Caco-2 (cell line): ENCODE data around the gene NUDT15. TPM values are rescaled to one million over a fixed set of nuclear protein-coding genes. Genes with fewer than 3 reads are reported as not detected.

Experiments
- BruUV-seq: library from RNA; stranded (reverse); fragments of 400-500 nt; replicated peaks from 2 replicates; lab custom pipeline; 2021; lab: Mats Ljungman, UMichigan
- CTCF ChIA-PET: fragments of 300-600 bp; sonication (Branson Sonifier 250); formaldehyde crosslinking; loops from one replicate; lab custom pipeline; 2022; ENCODE audit warnings: antibody characterized with exemption; lab: Charles Lee
- POLR2A ChIA-PET: fragments of 300-600 bp; sonication (Branson Sonifier 250); formaldehyde crosslinking; loops from one replicate; lab custom pipeline; 2022; ENCODE audit warnings: antibody characterized with exemption; lab: Charles Lee
- DNase-seq, 2 experiments: peaks; one replicate each; pipeline versions ENCODE4 v3.0.0 to v3.0.0-alpha.2; 2020 to 2022
- H3K27me3 ChIP-seq: replicated peaks from 2 replicates; pipeline ENCODE4 v1.6.0; 2011; ENCODE audit warnings: low read length; ENCODE audit not compliant: control insufficient read depth, insufficient read depth
- H3K36me3 ChIP-seq: 2 replicates; pipeline ENCODE4 v1.5.1; 2011; ENCODE audit warnings: low read length; ENCODE audit not compliant: control insufficient read depth, insufficient read depth
- H3K4me1 ChIP-seq: fragments of 250-450 bp; sonication (Bioruptor Pico); 2 replicates; pipeline ENCODE4 v1.5.1; 2020; ENCODE audit warnings: mild to moderate bottlenecking
- H3K4me3 ChIP-seq: 2 replicates; pipeline ENCODE4 v1.5.1; 2011; ENCODE audit warnings: low read depth, mild to moderate bottlenecking, control low read depth, low read length
- H3K9me3 ChIP-seq: fragments of 250-450 bp; sonication (Bioruptor Pico); 2 replicates; pipeline ENCODE4 v1.5.1; 2020; ENCODE audit warnings: mild to moderate bottlenecking, moderate library complexity
- H3K27ac Mint-ChIP-seq: one replicate; pipeline ENCODE4 v1.8.0; 2022; ENCODE audit warnings: mixed read lengths; ENCODE audit not compliant: unreplicated experiment
- H3K27me3 Mint-ChIP-seq: one replicate; pipeline ENCODE4 v1.8.0; 2022; ENCODE audit warnings: mixed read lengths; ENCODE audit not compliant: insufficient read depth, unreplicated experiment
- H3K36me3 Mint-ChIP-seq: one replicate; pipeline ENCODE4 v1.8.0; 2022; ENCODE audit warnings: mild to moderate bottlenecking, mixed read lengths; ENCODE audit not compliant: insufficient read depth, unreplicated experiment
- H3K4me1 Mint-ChIP-seq: one replicate; pipeline ENCODE4 v1.8.0; 2022; ENCODE audit warnings: low read depth, mixed read lengths; ENCODE audit not compliant: unreplicated experiment
- H3K4me3 Mint-ChIP-seq: one replicate; pipeline ENCODE4 v1.8.0; 2022; ENCODE audit warnings: mild to moderate bottlenecking, moderate library complexity, mixed read lengths; ENCODE audit not compliant: unreplicated experiment
- H3K9me3 Mint-ChIP-seq: one replicate; pipeline ENCODE4 v1.8.0; 2022; ENCODE audit warnings: mixed read lengths; ENCODE audit not compliant: unreplicated experiment
- CTCF ChIP-seq, 2 experiments: fragments of 200-600 bp in 1 of 2; IDR thresholded peaks; 1 replicate in 1 of 2; 2 replicates in 1 of 2; pipeline versions ENCODE4 v1.5.1 to v1.8.0; 2011 to 2022; ENCODE audit warnings: antibody characterized with exemption in 1 of 2, control low read depth in 1 of 2, inconsistent platforms in 1 of 2, low read depth in 1 of 2, low read length in 1 of 2, mild to moderate bottlenecking in 1 of 2, moderate library complexity in 1 of 2; ENCODE audit not compliant: insufficient read depth in 1 of 2, severe bottlenecking in 1 of 2, unreplicated experiment in 1 of 2
- intact Hi-C: fragments of 100-400 bp; cut with micrococcal nuclease; formaldehyde crosslinking; loops from one replicate; pipeline ENCODE4 v1.10.0; 2022; ENCODE audit not compliant: unreplicated experiment
- total RNA-seq: library from RNA; stranded (reverse); gene quantifications from 2 replicates; pipeline ENCODE4 v1.2.3, GENCODE V29; 2022

Gene NUDT15
- total RNA-seq, 1 experiment from 2014 or later = 36.0 TPM

- H3K27me3 ChIP-seq = no peaks in the 10 kb centered on the region
- DNase-seq = no peak
- H3K9me3 ChIP-seq = peaks cover 2% of the 10 kb centered on the region; the same call in 1 of the 2 replicates
- Mint-ChIP-seq H3K9me3 (no peaks in the 10 kb centered on the region), H3K4me3 (no peak overlapping the region), H3K36me3 (peaks cover 77% of the 10 kb centered on the region), H3K27me3 (no peaks in the 10 kb centered on the region), H3K27ac (no peak overlapping the region), H3K4me1 (no peaks in the 10 kb centered on the region)
- ChIA-PET CTCF (no interaction called here), POLR2A (no interaction called here)
- no peak for TF ChIP-seq CTCF (IDR thresholded peaks at IDR 0.05; ENCODE audit: insufficient read depth in 1 of 2, low read depth in 1 of 2, low read length in 1 of 2, severe bottlenecking in 1 of 2, unreplicated experiment in 1 of 2)
- BruUV-seq = no TSS peak
- intact Hi-C loops = no loop called here
- H3K36me3 ChIP-seq = peaks cover 4% of the 10 kb centered on the region
- no peak overlapping the region for H3K4me3 ChIP-seq
- H3K4me1 ChIP-seq = no peaks in the 10 kb centered on the region
These were observed 44.2 kb downstream of the NUDT15 start for GRCh38 chr13:48081739-48082138.

DNA sequence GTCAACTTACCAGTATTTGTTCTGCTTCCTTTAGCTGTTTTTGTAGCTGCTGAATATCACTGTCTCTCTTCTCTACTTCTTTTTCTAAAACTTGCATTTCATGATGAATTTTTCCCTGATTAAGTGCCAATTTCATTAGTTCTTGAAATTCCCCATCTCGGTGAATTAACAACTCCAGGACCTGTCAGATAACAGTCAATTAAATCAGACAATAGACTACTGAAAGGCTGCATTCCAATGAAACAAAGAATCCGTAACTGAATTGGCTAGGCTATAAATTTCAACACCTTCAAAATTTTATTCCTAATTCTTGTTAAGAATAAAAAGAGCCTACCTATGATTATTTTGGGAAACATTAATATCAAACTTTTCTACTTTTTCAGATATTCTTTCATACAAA lies 48.7 kb downstream of the NUDT15 start:
- no TSS peak for BruUV-seq
- Mint-ChIP-seq H3K9me3 (no peaks in the 10 kb centered on the region), H3K4me1 (no peaks in the 10 kb centered on the region), H3K4me3 (no peak overlapping the region), H3K27me3 (no peaks in the 10 kb centered on the region), H3K36me3 (peaks cover 40% of the 10 kb centered on the region), H3K27ac (no peak overlapping the region)
- POLR2A ChIA-PET = no interaction called here
- Histone ChIP-seq H3K36me3 (no peaks in the 10 kb centered on the region; the same call in 1 of the 2 replicates), H3K4me3 (no peak overlapping the region), H3K27me3 (no peaks in the 10 kb centered on the region), H3K4me1 (no peaks in the 10 kb centered on the region), H3K9me3 (no peaks in the 10 kb centered on the region)
- CTCF ChIA-PET = no interaction called here
- intact Hi-C loops = no loop called here
- TF ChIP-seq CTCF (IDR thresholded peaks at IDR 0.05; ENCODE audit: insufficient read depth in 1 of 2, low read depth in 1 of 2, low read length in 1 of 2, severe bottlenecking in 1 of 2, unreplicated experiment in 1 of 2) = no peak
- no peak for DNase-seq

DNA sequence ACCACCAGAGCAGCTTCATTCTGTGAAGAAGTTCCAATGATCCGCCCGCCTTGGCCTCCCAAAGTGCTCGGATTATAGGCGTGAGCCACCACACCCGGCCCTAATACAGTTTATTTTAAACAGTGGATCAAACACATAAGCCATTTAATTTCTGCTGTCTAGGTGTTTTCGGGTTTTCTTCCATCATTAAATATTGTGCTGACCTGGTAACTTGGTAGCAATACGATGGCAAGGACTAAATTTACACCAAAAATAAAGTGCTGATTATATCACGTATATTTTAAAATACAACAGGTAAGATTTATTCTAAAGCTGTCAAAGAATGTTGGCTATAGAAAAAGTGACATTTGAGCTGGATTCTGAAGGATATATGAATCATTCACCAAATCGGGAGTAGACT lies 56.1 kb downstream of the NUDT15 start:
- Histone ChIP-seq H3K36me3 (no peaks in the 10 kb centered on the region), H3K4me1 (peaks cover 25% of the 10 kb centered on the region), H3K9me3 (no peaks in the 10 kb centered on the region), H3K27me3 (no peaks in the 10 kb centered on the region), H3K4me3 (peak overlapping the region; percentile 81)
- POLR2A ChIA-PET = no interaction called here
- Mint-ChIP-seq H3K36me3 (peaks cover 13% of the 10 kb centered on the region), H3K9me3 (no peaks in the 10 kb centered on the region), H3K4me3 (peak overlapping the region; percentile 91), H3K27me3 (no peaks in the 10 kb centered on the region), H3K4me1 (peaks cover 21% of the 10 kb centered on the region), H3K27ac (peak overlapping the region; percentile 97)
- BruUV-seq = no TSS peak
- intact Hi-C loops = no loop called here
- DNase-seq = no peak
- CTCF ChIA-PET = no interaction called here
- no peak for TF ChIP-seq CTCF (IDR thresholded peaks at IDR 0.05; ENCODE audit: insufficient read depth in 1 of 2, low read depth in 1 of 2, low read length in 1 of 2, severe bottlenecking in 1 of 2, unreplicated experiment in 1 of 2)
